ENCODE data around the gene KCTD7. TPM values are rescaled to one million over a fixed set of nuclear protein-coding genes. Genes with fewer than 3 reads are reported as not detected.

Gene KCTD7
- 5.6 and 6.7 TPM in 2 replicates for total RNA-seq

GRCh38 chr7:66628361-66629221 is at the start of gene KCTD7:
TSS of gene KCTD7 (plus strand) at chr7:66628881. CDS start at chr7:66629065, 184 bp downstream.

Other genes with a start within 250 kb of the KCTD7 start
- 22.2 and 26.0 TPM in 2 replicates for gene RABGEF1, start 111.9 kb downstream of the KCTD7 start, total RNA-seq

All from vein endothelial cell (primary cell).